DND-41 (cell line): ENCODE measurements around the gene GPR15LG.
"Not testable (repeated sequence)": the region's sequence is repeated elsewhere in the genome, so short reads cannot be mapped to it uniquely, and the experiment has no call there.

Experiments used
- ATAC-seq: fragments of 200-7000 bp; cut with Tn5 transposase; 3 replicates; pipeline ENCODE4 v1.9.1; 2021; ENCODE audit warnings: low read depth; ENCODE audit not compliant: insufficient read depth
- DNase-seq: peaks from one replicate; pipeline ENCODE4 v3.0.0-alpha.2; 2020
- H2AFZ ChIP-seq: 2 replicates; pipeline ENCODE4 v1.6.0; 2012; ENCODE audit warnings: low read depth, low read length
- H3K27ac ChIP-seq: 2 replicates; pipeline ENCODE4 v1.5.1; 2012; ENCODE audit warnings: low read length, inconsistent platforms
- H3K27me3 ChIP-seq: fragments of 200-600 bp; sonication (generic); 2 replicates; pipeline ENCODE4 v1.6.0; 2012; ENCODE audit warnings: low read length, mild to moderate bottlenecking, inconsistent platforms; ENCODE audit not compliant: insufficient read depth, poor library complexity
- H3K36me3 ChIP-seq: 2 replicates; pipeline ENCODE4 v1.5.1; 2012; ENCODE audit warnings: low read length, inconsistent platforms; ENCODE audit not compliant: insufficient read depth
- H3K4me1 ChIP-seq: 2 replicates; pipeline ENCODE4 v1.5.1; 2012; ENCODE audit warnings: mild to moderate bottlenecking, low read length; ENCODE audit not compliant: insufficient read depth
- H3K4me2 ChIP-seq: 2 replicates; pipeline ENCODE4 v1.6.0; 2012; ENCODE audit warnings: mild to moderate bottlenecking, moderate library complexity, low read length, inconsistent platforms; ENCODE audit not compliant: insufficient read depth
- H3K4me3 ChIP-seq, 2 experiments: fragments of 200-600 bp in 1 of 2; shearing (Covaris generic) in 1 of 2; 2 replicates each; pipeline ENCODE4 v1.5.1; 2012 to 2016; ENCODE audit warnings: inconsistent platforms in 2 of 2, low read length in 2 of 2, mild to moderate bottlenecking in 2 of 2, low read depth in 1 of 2, moderate library complexity in 1 of 2
- H3K79me2 ChIP-seq: 2 replicates; pipeline ENCODE4 v1.6.0; 2012; ENCODE audit warnings: low read length, inconsistent platforms; ENCODE audit not compliant: insufficient read depth
- H3K9ac ChIP-seq: 2 replicates; pipeline ENCODE4 v1.6.0; 2012; ENCODE audit warnings: low read depth, mild to moderate bottlenecking, inconsistent platforms, low read length, moderate library complexity
- H3K9me3 ChIP-seq: 2 replicates; pipeline ENCODE4 v1.5.1; 2012; ENCODE audit warnings: low read length, moderate library complexity, mild to moderate bottlenecking, inconsistent platforms; ENCODE audit not compliant: insufficient read depth, severe bottlenecking
- H4K20me1 ChIP-seq: 2 replicates; pipeline ENCODE4 v1.6.0; 2012; ENCODE audit warnings: low read length; ENCODE audit not compliant: insufficient read depth
- CTCF ChIP-seq: IDR thresholded peaks from 2 replicates; pipeline ENCODE4 v1.5.1; 2012; ENCODE audit warnings: borderline replicate concordance, low read length, moderate library complexity, mild to moderate bottlenecking; ENCODE audit not compliant: poor library complexity, severe bottlenecking; ENCODE audit errors: extremely low read depth
- EZH2 ChIP-seq: IDR thresholded peaks from 3 replicates; pipeline ENCODE4 v1.6.1; 2012; ENCODE audit warnings: borderline replicate concordance, low read depth, mild to moderate bottlenecking, moderate library complexity, low read length, inconsistent platforms; ENCODE audit not compliant: severe bottlenecking

Gene GPR15LG

DNA sequence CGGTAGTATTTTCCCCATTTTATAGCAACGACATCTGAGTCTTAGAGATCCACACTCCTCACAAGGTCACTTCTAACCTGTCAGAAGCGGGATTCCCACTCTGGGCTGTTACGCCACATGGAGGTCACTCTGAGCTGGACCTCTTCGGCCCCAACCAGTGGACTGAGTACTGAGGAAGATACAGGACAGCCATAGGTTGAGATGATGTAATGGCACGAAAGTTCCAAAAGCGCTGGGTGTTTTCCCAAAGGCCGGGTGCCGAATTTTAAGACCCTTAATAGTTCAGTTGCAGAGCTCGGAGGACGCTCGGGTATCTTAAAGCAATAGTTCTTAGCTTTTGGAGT lies 33.6 kb upstream of the GPR15LG start:
- peak overlapping the region; percentile 91 for H3K4me2 ChIP-seq
- H3K79me2 ChIP-seq: peaks cover 28% of the 10 kb centered on the region
- H4K20me1 ChIP-seq: no peaks in the 10 kb centered on the region; the same call in 1 of the 2 replicates
- peak overlapping the region; percentile 96 for H3K9ac ChIP-seq
- H3K4me1 ChIP-seq: peaks cover 25% of the 10 kb centered on the region
- peak overlapping the region; percentile 96 for H2AFZ ChIP-seq
- TF ChIP-seq EZH2 (no peak), CTCF (no peak)
- no peaks in the 10 kb centered on the region for H3K9me3 ChIP-seq
- H3K36me3 ChIP-seq: peaks cover 39% of the 10 kb centered on the region
- peak overlapping the region; percentile 75 to 100 for H3K4me3 ChIP-seq
- H3K27me3 ChIP-seq: no peaks in the 10 kb centered on the region
- peak overlapping the region; percentile 94 for H3K27ac ChIP-seq
- ATAC-seq (no peak), DNase-seq (peak; percentile 8)

GRCh38 chr10:84147347-84147746 lies 26.3 kb upstream of the GPR15LG start:
- no peak for TF ChIP-seq CTCF
- no peak for TF ChIP-seq EZH2
- ATAC-seq (no peak), DNase-seq (no peak)
- Histone ChIP-seq H3K9me3 (no peaks in the 10 kb centered on the region), H3K4me1 (no peaks in the 10 kb centered on the region), H2AFZ (no peak overlapping the region), H3K4me3 (no peak overlapping the region), H3K79me2 (no peaks in the 10 kb centered on the region), H3K36me3 (peaks cover 93% of the 10 kb centered on the region), H3K27ac (no peak overlapping the region), H3K27me3 (no peaks in the 10 kb centered on the region), H3K4me2 (no peak overlapping the region), H3K9ac (no peak overlapping the region), H4K20me1 (no peaks in the 10 kb centered on the region; the same call in 1 of the 2 replicates)

GRCh38 chr10:84148006-84148597 lies 25.5 kb upstream of the GPR15LG start:
- H3K79me2 ChIP-seq, H3K27ac ChIP-seq, H3K4me1 ChIP-seq, H3K4me3 ChIP-seq, H3K9me3 ChIP-seq, H3K4me2 ChIP-seq, DNase-seq, H2AFZ ChIP-seq, H4K20me1 ChIP-seq, H3K27me3 ChIP-seq, H3K9ac ChIP-seq: not testable (repeated sequence)
- ATAC-seq: peak; percentile 74; the same call in 2 of the 3 replicates
- peaks cover 93% of the 10 kb centered on the region for H3K36me3 ChIP-seq
- peak; percentile 70 for TF ChIP-seq CTCF

- Histone ChIP-seq H3K79me2 (no peaks in the 10 kb centered on the region), H3K36me3 (peaks cover 91% of the 10 kb centered on the region), H3K9me3 (no peaks in the 10 kb centered on the region), H3K4me2 (no peak overlapping the region), H3K4me1 (no peaks in the 10 kb centered on the region), H3K27ac (no peak overlapping the region), H3K4me3 (no peak overlapping the region), H3K9ac (no peak overlapping the region), H2AFZ (no peak overlapping the region), H3K27me3 (no peaks in the 10 kb centered on the region), H4K20me1 (no peaks in the 10 kb centered on the region; the same call in 1 of the 2 replicates)
- TF ChIP-seq CTCF (no peak), EZH2 (no peak)
- ATAC-seq (no peak), DNase-seq (no peak)
These were observed 23.7 kb upstream of the GPR15LG start for GRCh38 chr10:84149854-84150253.
